Cortex of kidney (tissue), 1 donor: Measurements from ENCODE around the gene PARP11.
"Not testable (repeated sequence)": the region's sequence is repeated elsewhere in the genome, so short reads cannot be mapped to it uniquely, and the experiment has no call there.

Experiments used
- DNase-seq: peaks from one replicate; lab custom pipeline; 2025; lab: John Stamatoyannopoulos, UW

The PARP11 gene

DNA sequence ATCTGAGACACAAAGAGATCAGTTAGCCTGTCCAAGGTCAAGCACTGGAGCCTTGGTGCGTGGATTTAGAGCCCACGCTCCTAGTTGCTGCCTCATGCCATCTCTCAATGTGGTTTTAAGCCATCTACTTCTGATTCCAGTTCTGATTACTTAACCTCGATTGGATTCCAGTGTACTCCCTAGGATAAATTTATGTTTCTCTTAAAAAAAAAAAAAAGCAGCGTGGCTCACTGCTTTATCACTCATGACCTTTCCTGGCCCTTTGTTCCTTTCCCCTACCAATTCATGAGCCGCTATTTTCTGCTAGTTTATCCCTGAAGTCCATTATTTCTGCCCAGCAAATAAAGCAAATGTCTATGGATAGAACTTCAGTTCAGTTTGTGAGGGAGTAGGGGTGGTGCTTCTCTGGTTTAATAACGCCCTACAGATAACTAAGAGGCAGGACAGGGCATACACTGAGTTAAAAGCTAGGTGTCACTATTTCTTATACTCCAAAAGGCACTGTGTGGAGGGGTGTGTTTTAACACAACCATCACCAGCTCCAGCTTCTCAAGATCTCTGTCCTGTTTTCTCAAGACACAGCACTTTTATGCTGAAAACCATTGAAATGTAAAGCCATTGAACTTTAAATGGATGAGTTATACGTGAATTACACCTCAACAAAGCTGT, 9.8 kb upstream of the PARP11 start:
- no peak for DNase-seq

DNA sequence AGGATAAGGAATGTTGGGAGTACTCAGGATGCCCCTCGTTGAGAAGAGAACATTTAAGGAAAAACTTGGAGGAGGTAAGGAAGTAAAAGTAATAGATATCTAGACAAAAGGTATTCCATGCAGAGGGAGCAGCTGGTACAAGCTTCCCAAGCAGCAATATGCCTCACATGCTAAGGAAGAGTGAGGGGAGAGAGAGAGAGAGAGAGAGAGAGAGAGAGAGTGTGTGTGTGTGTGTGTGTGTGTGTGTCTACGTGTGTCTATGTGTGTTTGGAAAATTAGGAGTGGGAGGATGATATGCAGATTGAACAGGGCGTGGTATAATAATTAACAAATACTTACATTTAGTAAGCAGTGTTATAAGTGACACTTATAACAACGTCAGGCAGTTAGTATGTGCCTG, 9.2 kb upstream of the PARP11 start:
- no peak for DNase-seq

DNA sequence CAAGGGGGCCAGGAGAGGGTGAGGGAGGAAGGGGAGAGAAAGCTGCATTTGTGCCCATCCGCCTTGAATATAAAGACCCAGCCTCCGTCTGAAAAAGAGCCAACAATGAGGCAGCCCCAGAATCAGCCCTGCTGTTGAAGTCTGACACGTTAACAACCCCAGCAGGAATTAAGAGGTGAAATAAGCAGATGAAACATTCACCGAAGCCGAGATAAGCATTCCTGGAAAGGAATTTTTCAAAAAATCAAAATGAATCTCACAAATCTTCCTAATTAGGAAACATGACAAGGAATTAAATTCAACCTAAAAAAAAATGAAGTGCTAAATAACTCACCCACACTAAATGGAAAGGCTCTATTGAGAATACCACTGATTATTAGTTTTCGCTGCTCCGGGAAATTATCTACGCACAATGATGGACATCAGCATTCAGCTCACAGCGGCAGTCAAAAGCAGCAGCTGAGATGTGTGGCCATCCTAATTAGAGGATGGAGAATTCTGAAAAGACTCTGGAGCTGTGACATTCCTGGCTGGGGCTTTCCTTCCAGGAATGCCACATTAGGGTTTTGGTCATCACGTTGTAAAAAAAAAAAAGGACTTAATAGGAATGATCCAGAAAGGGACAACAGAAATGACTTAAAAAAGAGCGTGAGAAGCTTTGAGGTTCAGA, 8.2 kb upstream of the PARP11 start:
- no peak for DNase-seq

DNA sequence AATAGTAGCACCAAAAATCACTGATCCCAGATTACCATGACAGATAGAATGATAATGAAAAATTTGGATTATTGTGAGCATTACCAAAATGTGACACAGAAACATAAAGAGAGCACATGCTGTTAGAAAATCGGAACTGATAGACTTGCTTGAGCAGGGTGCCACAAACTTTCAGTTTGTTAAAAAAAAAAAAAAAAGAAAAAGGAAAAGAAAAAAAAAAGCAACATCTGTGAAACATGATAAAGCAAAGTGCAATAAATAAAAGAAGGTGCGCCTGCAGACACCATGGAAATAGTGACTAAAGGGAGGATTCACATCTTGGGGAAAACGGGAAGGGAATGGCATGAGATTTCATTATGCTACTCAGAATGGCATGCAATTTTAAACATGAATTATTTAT, 6.6 kb upstream of the PARP11 start:
- no peak for DNase-seq

DNA sequence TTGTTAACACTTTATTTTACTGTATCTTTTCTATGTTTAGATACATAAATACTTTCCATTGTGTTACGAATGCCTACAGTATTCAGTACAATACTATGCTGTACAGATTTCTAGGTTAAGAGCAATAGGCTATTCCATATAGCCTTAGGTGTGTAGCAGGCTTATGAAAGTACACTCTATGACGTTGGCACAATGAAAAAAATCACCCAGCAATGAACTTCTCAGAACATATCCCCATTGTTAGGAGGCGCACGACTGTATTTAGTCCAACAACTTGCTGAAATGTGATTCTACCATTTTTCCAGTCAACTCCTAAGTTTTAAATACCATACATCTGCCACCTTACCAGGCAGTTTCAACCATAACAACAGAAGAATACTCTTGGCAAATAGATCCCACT, 1.8 kb downstream of the PARP11 start:
- DNase-seq: no peak

DNA sequence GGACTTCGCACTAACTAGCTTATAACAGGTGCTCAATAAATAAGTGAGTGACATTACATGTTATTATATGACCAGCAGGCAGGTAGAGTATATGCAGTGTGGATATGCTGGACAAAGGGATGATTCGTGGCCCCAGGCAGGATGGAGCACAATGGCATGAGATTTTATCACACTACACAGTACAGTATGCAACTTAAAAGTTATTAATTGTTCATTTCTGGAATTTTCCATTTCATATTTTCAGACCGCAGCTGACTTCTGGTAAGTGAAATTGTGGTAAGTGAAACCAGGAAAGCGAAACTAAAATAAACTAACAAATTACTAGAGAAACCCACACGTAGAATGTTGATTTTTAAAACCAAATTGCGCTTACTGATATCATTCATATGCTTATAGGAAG, 3.3 kb downstream of the PARP11 start:
- no peak for DNase-seq

DNA sequence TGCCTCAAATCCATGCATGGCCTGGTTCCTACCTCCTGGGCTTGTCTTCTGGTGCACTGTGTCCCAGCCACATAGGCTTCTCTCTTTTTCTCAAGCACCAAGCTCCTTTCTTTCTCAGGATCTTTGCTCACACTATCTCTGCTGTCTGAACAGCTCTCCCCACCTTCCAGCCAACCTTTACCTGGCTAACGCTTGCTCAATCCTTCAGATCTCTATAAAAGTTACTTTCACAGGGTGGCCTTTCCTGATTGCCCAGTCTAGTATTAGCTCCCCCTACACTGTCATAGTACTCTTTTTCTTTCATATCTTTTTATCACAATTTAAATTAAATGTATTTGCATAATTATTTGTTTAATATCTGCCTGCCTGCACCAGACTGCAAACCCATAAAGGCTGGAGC, 3.8 kb downstream of the PARP11 start:
- DNase-seq: no peak

DNA sequence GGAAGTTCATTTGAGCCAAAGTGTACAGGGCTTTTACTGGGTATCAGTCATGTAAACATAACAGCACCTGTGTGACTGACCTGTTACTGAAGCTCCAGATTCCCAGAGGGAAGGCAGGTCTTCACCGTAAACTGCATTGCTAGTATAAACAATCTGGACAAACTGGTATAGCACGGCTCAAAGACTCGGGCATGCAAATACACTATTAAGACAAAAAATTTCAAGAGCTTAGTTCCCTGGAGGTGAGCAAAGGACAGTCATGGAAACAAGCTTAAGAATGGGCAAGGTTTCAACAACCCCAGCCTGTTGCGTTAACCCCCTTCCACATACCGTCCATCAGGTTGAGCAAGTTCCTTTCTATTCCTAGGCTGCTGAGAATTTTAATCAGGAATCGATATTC, 9.4 kb downstream of the PARP11 start:
- DNase-seq: no peak

DNA sequence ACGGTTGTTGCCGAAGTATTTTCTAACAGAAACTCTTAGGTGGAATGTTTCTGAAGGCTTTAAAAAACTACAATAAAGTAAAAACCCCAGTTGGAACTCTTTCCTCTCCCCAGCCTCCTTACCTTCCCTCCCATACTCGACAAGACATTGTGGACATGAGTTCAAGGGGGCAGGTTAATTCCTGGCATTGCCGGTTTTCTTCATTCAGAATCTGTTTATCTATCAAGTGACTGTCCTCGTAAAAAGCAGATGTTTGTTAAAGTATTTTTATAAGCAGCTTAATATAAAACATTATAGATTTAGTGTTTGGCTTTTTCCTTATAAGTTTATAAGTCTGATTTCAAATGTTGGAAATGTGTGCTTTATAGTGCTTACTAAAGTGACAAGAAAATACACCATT, 30.7 kb downstream of the PARP11 start:
- no peak for DNase-seq

DNA sequence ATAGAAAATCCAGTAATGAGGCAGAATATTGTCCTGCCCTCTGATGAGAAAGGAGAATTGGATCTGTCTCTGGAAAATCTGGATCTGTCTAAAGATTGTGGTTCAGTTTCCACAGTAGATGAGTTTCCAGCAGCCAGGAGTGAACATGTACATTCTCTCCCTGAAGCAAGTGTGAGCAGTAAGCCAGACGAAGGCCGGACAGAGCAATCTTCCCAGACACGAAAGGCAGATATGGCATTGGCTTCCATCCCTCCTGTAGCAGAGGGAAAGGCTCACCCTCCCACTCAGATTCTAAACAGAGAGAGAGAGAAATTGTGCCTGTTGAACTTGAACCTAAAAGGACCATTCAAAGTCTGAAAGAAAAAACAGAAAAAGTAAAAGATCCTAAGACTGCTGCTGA, 31.4 kb downstream of the PARP11 start:
- no peak for DNase-seq

DNA sequence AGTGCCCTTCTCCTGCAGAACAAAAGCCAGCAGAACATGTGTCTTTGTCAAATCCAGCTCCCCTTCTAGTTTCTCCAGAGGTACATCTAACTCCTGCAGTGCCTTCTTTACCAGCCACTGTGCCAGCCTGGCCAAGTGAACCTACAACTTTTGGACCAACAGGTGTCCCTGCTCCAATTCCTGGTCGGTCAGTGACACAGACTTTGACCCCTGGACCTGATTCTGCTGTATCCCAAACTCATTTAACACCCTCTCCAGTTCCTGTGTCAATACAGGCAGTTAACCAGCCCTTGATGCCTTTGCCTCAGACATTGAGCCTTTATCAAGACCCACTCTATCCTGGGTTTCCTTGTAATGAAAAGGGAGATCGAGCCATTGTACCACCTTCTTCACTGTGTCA, 32.4 kb downstream of the PARP11 start:
- not testable (repeated sequence) for DNase-seq

DNA sequence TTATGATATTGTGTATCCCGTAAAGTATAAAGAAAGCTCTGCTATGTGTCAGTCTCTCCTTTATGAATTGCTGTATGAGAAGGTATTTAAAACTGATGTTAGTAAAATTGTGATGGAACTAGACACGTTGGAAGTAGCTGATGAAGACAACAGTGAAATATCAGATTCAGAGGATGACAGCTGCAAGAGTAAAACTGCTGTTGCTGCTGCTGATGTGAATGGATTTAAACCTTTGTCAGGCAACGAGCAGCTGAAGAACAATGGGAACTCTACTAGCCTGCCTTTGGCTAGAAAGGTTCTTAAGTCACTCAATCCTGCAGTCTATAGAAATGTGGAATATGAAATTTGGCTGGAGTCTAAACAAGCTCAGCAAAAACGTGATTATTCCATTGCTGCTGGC, 33.5 kb downstream of the PARP11 start:
- DNase-seq: not testable (repeated sequence)

DNA sequence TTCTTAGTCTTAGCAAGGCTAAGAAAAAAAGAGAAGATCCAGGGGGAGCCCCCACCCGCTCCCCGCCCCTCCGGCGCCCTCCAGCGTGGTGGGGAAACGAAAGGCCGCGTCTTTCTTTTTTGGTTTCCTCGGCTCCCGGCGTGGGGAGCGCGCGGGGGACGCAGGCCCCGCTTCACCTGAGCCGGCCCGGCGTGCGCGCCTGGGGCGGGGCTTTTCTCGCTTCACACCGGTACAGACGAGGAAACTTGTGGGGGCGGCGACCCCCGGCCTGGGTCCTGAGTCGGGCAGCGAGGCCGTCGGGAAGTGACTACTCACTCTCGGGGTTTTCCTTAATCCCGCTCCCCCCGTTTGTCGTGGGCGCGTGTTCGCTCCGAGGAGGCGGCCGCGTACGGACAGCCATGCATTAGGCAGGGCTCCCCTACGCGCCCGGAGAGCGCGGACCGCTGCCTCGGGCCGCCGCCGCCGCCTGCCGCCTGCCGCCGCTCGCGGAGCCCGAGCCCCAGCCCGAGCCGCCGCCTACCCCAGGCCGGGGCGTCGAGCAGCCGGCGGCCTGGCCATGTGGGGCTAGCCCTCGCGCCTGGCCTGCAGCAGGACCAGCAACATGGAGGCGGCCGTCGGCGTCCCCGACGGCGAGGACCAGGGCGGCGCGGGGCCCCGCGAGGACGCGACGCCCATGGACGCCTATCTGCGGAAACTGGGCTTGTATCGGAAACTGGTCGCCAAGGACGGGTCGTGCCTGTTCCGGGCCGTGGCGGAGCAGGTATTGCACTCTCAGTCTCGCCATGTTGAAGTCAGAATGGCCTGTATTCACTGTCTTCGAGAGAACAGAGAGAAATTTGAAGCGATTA, 34.3 kb downstream of the PARP11 start:
- DNase-seq: not testable (repeated sequence)

DNA sequence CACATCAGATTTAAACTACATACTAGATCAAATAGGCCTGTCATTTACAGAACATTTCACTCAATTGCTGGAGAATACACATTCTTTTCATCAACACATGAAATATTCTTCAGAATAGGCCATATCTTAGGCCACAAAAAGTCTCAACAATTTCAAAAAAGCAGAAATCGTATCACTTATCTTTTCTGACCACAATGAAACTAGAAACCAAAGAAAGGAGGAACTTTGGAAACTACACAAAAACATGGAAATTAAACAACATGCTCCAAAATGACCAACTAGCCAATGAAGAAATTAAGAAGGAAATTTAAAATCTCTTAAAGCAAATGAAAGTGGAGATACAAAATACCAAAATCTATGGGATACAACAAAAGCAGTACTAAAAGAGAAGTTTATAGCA, 35.1 kb downstream of the PARP11 start:
- no peak for DNase-seq

DNA sequence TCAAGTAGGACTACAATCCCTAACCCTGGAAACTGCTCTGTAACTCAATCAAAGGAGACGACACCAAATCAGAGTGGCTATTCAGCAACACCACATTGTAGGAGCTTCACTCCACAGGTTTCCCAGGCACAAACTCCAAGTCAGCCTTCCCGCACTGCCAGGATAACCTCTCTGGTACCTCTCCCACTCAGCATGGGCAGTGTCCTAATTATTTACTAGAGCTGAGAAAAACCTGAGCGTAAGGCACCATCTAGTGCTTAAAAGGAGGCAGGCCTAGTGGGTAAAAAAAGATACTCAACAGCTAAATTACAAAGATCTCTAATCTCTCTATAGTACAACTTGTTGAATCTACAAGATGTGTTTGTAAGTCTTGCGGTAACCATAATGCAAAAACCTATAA, 36.1 kb downstream of the PARP11 start:
- no peak for DNase-seq

DNA sequence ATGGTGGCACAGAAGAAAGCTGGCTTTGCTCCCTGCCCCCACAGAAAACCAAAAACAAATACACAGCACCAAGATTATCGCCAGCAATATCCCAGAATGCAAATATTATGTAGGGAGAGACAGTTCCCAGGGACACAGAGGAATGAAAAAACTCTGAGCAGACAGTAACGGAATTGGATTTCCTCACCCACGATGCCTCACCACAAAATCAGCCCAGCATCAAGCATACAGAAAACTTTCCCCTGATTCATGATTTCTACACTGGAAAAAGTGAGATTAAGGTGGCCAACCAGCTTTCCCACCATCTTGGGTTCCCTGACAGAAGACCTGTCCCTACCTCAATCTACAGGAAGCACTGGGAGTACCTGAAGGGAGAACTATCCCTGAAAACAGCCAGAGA, 36.6 kb downstream of the PARP11 start:
- DNase-seq: no peak

DNA sequence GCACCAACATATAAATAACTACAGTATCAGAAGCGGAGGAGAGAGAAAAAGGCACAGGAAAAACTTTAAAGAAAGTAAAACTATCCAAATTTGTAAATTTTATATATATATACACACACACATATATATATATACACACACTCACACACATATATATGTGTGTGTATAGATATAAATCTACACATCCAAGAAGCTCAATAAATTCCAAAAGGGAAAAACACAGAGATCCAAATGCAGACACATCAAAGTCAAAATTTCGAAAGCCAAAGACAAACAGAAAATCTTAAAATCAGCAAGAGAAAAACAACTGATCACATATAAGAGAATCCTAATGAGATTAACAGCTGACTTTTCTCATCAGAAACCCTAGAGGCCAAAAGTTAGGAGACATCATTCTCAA, 37.3 kb downstream of the PARP11 start:
- no peak for DNase-seq

DNA sequence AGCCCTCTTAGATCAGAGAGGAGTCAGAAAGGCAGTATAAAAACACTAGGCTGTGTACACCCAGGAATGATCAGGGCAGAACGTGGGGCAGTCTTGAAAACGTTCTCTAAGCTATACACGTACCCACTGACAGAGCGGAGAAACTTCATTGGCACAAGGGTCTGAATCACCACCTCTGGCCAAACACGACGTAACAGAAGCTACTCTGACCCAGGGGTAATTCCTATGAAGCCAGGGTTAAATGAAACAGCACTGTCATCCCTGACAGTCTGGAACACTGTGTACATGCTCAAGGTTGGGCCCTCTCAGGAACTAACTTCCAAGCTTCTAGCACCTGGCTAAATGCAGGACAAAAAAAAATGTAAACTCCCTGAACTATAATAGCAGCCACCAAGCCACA, 38.4 kb downstream of the PARP11 start:
- no peak for DNase-seq

DNA sequence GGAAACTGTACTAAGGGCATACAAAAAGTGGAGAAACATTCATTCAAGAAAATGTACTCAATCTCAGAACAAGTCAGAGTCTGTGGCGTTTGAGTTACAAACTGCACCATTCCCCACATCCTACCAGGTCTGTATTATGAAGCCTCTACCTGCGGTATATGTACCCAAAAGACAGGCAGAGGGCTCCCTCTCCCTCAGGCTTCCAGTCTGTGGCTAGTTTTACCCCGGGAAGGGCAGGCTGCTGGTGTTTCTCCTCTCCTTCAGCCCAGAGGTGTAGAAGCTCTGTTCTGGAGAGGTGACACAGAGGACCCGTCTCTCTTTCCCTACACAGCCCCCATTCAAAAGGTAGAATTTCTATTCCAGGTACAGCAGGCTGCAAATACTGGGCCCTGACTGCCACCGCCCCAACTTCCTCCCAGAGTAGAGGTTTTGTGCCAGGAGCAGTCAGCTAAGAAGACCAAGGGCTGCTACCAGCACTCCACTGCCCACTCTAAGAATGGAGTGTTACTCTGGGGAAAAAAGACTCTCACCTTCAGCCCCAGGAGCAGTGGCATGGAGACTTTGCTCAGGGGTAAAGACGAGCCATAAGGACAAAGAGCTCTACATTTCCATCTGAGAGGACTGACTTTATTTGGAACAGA, 39.4 kb downstream of the PARP11 start:
- no peak for DNase-seq

DNA sequence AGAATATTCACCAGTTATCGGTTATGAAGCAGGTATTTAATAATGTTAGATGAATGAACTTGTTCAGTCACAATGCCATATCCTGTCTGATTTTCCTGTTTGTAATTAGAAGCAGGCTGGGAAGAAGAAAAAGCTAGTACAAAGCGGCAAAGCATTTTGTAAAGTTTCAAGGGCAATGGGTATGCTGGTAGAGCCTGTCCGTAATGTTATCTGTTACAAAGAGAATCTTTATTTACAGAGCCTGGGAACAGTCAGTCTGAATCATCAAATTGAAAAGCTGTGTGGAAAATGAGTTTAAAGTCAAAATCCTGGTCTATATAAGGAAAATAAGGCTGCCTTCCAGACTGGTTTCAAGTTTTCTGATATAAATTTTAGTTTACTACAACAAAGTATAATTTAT, 40.5 kb downstream of the PARP11 start:
- no peak for DNase-seq

DNA sequence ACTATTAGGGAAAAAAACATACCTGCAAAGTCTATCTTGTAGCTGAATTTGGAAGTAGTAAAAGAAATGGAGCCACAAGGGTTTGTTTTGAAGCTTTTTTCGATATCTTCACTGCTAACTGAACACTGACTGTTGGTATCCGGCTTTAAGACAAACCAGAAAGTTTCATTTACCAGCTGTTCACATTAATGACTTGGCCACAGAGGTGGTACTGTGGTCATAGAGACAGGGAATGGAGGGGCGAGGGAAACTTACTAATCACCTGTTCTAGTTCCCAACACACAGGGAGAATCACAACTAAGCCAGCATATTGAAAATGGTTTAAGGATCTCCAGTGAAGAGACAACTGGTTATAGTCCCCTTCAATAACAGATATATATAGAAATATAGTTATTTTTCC, 44.3 kb downstream of the PARP11 start:
- DNase-seq: no peak

DNA sequence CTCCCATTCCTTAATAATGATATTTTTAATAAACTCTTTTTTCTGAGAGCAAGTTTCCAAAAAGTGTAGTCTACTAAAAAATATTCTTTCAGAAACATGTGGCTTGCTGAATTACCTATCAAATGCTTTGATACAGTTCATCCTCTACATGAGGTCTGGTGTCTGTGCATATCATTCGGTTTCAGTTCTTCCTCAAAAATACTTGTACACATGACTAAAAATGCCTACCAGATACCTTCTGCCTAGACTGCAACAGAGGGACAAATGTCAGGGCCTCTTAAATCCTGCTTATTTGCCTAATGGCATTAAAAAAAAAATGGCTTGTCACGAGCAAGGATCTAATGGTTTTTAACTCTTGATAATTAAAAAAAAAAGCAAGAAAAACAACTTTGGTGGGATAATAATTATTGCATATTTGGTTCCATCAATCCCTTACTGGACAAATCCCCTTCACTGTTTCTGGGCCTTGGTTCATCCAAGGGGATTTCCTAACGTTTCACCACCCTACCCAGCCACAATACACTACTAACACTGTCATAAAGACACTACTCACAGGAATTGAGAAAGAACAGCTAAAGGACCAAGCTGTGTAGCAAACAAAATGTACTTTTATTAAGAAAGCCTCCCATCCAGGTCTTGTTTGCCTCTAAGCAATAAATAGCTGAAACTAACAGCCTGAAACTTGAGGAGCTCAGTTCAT, 45.7 kb downstream of the PARP11 start:
- DNase-seq: no peak
